ENCODE measurements around the gene CLTA.

Gene CLTA

DNA sequence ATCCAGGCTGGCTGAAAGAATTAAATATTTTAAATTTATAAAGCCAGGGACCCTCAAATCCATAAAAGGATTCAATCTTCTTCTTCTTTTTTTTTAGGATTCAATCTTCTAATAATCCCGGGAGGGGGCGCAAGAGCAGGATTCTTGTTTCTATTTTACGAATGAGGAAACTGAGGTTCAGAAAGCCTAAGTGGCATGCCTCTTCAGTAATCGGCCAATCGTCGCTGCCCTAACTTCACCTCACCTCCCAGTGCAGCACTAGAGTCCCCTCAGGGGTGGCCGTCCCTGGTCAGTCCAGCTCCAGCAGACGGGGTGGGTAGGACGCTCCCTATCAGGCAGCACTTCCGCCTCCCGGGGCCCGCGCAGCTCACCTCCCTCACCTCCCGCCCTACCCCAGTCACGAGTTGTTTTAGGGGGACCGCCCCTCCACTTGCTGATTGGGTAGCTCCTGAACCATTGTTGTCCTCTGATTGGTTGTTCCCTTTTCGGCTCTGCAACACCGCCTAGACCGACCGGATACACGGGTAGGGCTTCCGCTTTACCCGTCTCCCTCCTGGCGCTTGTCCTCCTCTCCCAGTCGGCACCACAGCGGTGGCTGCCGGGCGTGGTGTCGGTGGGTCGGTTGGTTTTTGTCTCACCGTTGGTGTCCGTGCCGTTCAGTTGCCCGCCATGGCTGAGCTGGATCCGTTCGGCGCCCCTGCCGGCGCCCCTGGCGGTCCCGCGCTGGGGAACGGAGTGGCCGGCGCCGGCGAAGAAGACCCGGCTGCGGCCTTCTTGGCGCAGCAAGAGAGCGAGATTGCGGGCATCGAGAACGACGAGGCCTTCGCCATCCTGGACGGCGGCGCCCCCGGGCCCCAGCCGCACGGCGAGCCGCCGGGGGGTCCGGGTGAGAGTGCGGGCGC lies at the start of gene CLTA:
Gene CLTA (plus strand): TSS at position 534 of the 902 bp plus-strand sequence. CDS start 136 bp downstream, at position 670.
- peak; percentile 99 for DNase-seq (ENCODE audit: low spot score)

- no peak for DNase-seq (ENCODE audit: low spot score)
Measured at GRCh38 chr9:36141288-36141687, 49.4 kb upstream of the CLTA start.

- no peak for DNase-seq (ENCODE audit: low spot score)
Measured at GRCh38 chr9:36141761-36142160, 49.0 kb upstream of the CLTA start.

DNA sequence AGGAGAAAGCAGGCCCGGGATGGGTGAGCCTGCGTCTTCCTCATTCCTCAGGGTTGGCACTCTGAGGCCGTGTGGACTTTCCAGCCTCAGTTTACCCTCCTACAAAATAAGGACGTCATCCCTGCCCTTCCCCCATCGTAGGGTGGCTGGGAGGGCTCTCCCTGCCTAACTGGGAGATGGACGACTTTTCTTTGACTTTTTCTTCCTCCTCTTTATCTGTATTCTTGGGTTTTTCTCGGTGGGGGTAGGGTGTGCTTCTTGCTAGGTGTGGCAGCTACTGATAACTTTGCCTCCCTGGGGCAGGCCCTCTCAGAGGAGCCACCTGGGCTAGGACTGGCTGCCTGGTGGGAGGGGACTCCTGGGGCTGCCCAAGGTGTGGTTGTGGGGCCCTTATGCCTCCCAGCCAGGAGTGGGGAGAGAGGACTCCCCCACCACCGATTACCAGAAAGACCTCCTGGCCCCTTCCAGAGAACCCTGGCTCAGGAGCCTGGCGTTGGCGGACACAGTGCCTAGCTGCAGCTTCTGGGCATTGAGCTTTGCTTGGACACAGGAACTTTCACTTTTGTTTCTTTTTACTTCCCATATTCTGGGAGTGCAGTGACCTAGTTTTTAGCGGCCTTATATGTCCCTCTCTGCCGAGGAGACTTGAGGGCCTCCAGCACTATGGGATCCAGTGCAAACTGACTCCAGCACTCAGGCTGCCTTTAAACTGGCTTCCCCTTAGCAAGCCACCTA lies 48.0 kb upstream of the CLTA start:
- DNase-seq (ENCODE audit: low spot score), result no peak

DNA sequence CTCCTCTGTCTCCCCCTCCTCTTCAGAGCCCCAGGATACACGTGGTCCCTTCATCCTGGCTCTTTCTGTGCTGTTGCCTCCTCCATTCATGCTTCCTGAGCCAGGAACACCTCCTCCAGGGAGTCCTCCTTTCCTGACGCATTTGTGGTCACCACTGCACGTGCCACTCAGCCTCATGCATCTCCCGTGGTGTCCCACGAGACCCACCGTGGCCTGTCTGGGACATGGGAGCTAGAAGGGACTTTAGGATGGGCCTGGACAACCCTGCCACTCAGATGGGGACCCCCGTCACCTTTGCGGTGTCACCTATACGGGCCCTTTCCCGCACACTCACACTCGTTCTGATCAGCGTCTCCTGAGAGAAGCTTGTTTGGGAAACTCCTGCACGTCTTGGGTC lies 47.5 kb upstream of the CLTA start:
- no peak for DNase-seq (ENCODE audit: low spot score)

- no peak for DNase-seq (ENCODE audit: low spot score)
Measured at GRCh38 chr9:36144309-36145232, 46.1 kb upstream of the CLTA start.

- DNase-seq (ENCODE audit: low spot score), result no peak
Measured at GRCh38 chr9:36145970-36146369, 44.8 kb upstream of the CLTA start.

DNA sequence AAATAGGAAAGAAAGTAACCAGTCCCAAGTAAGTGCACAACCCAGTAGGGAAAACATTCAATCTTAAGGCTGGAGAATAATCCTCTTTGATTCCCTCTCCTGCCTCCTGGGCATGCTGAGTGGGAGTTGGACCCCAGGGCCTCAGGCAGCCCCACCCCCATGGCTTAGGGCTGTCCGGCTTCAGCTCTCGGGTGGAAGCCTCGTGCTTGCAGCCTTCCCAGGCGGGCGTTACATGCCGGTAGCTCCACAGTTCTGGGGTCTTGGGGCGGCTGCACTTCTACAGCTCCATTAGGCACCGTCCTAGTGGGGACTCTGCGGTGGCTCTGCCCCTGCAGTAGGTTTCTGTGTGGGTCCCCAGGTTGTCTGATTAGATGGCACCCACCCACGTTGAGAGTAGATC lies 44.1 kb upstream of the CLTA start:
- DNase-seq (ENCODE audit: low spot score), result no peak

- no peak for DNase-seq (ENCODE audit: low spot score)
Measured at GRCh38 chr9:36147441-36148175, 43.1 kb upstream of the CLTA start.

DNA sequence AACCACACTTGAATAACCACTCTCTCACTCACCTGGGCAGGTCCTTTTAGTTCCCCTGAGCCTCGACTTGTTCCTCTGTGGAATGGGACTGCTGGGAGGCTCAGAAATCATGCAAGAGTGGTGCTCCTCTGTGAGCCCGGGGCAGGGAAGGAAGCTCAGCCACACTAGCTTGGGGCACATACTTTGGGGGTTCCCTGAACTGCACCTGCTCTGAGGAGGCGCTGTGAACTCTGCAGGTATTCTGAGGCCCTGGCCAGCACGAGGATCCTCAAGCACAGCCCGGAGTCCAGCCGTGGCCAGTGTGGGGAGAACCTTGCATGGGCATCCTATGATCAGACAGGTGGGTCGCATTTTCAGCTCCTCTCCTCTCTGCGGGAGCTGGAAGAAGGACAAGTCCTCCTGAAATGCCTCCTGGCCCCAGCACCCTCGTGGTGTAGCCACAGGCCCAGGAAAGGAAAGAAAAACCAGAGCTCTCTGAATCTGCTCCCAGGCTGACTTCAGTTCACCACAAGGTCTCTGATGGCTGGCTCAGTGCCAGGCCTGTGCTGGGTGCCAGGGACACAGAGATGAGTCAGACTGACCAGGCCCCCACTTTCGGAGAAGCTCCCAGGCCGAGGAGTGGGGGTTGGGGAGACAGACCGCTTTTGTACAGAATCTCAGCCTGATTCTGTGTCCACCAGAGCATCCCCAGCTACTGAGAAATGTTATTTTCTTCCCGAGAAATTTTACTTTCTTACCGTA lies 42.2 kb upstream of the CLTA start:
- no peak for DNase-seq (ENCODE audit: low spot score)

DNA sequence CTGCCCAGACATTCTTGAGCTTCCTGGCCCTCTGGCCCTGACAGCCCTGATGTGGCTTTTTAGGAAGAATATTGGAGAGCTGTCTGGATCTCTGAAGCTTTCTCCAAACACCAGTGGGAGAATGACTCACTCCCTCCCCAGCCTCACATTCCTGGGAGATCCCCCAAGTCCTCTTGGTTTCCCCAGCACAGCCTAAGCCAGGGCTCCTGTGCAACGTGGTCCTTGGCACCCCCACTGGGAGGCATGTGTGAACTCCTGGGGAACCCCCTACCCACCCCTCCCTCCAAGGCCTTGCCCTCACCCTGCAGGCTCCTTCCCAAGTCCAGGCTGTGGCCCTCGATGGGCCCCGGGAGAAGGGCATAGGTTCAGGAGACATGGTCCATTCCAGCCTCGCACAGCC lies 41.5 kb upstream of the CLTA start:
- no peak for DNase-seq (ENCODE audit: low spot score)

- no peak for DNase-seq (ENCODE audit: low spot score)
Measured at GRCh38 chr9:36150574-36151315, 40.0 kb upstream of the CLTA start.

DNA sequence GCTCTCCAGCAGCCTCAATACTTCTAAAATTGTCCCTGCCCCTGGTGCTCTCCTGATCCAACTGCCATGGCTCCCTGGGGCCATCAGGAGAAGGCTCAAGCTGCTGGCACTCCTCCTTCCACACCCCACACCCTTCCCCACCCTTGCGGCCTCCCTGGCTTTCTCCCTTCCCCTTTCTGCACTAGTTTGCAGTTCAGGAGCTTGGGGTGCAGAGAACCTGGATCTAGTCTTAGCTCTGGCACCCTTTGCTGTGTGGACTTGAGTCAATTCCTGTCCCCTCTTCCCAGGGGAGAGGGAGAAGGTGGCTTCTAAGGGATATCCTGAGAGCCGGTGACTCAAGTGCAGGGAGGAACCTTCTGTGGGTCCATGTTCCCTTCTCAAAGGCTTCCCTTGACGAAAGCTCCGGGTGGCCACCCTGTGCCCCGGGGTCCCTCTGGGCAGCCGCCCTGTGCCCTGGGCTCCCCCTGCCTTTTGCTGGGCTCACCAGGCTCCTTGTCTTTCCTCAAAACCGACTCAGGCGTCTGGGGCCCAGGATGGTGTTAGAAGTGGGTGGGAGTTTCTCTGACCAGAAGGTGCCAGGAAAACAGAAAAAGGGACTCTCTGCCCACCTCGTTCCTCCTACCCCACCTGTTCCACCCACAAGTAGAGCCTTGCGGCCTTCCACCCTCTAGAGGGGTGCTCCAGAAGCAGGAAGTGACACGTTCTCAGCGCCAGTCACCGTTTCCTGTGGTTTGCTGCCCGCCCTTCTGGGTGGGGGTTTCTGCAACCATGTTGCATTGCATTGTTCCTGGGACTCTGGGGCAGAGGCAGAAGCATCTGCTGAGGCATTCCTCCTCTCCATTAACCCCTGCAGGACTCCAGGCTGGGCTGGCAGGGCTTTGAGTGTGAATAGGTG lies 39.2 kb upstream of the CLTA start:
- DNase-seq (ENCODE audit: low spot score), result peak; percentile 79

- DNase-seq (ENCODE audit: low spot score), result no peak
Measured at GRCh38 chr9:36152741-36153438, 37.8 kb upstream of the CLTA start.

GRCh38 chr9:36153746-36154145 lies 37.0 kb upstream of the CLTA start:
- DNase-seq (ENCODE audit: low spot score), result no peak

DNA sequence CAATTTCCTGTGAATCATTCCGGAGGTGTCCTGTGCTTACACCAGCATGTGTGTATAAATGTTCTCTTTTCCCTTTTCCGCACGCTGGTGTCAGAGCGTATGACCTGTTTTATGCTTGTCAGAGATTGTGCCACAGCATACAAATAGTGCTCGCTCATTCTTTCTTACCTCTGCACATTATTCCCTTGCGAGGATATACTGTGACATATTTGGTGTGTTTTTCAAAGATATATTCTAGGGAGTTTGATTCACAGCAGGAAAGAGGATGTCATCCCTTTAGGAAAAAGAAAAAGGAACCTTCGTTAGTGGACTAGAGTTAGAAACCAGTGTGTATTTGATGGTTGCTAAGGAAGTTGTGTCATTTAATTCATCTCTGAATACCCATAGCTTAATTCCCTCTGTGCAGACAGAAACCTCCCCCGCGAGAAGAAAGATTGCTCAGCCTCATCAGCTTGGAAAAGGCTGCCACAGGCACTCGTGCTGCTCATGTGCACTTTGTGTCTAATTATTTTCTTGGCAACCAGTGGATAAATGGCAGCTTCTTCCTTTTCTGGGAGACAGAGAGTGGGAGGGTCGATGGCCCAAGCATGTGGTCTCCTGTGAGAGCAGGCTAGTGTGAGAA lies 36.3 kb upstream of the CLTA start:
- DNase-seq (ENCODE audit: low spot score), result no peak

- no peak for DNase-seq (ENCODE audit: low spot score)
Measured at GRCh38 chr9:36156116-36156515, 34.6 kb upstream of the CLTA start.

DNA sequence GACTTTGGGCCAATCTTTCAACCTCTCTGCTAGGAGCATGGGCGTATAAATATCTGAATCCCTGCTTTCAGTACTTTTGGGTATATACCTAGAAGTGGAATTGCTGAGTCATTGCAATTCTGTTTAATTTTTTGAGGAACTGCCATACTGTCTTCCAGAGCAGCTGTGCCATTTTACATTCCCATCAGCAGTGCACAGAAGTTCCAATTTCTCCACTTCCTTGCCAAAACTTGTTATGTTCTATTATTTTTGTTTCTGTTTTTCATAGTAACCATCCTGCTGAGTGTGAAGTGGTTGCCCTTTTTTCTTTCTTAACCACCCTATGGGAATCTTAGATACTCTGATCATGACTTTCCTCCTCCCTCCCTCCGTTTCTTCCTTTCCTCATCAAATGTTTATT lies 32.6 kb upstream of the CLTA start:
- no peak for DNase-seq (ENCODE audit: low spot score)
